GM12891 (cell line): ENCODE results near the gene RAB6A.

Experiments used
- PAX5 ChIP-seq: IDR thresholded peaks from 2 replicates; pipeline ENCODE4 v1.6.1; 2011; ENCODE audit warnings: low read length, moderate library complexity, mild to moderate bottlenecking; ENCODE audit not compliant: insufficient read depth, severe bottlenecking
- POLR2A ChIP-seq: IDR thresholded peaks from 2 replicates; pipeline ENCODE4 v1.6.1; 2011; ENCODE audit warnings: low read depth, low read length, control low read depth
- POLR2AphosphoS5 ChIP-seq: IDR thresholded peaks from 2 replicates; pipeline ENCODE4 v1.6.1; 2011; ENCODE audit warnings: low read depth, low read length, control low read depth
- SPI1 ChIP-seq: IDR thresholded peaks from 2 replicates; pipeline ENCODE4 v1.6.1; 2011; ENCODE audit warnings: low read depth, low read length, control low read depth
- TAF1 ChIP-seq: IDR thresholded peaks from 2 replicates; pipeline ENCODE4 v1.6.1; 2011; ENCODE audit warnings: low read depth, low read length, control low read depth

- TF ChIP-seq POLR2AphosphoS5: peak; percentile 86
- peak; percentile 56 for TF ChIP-seq POLR2A
- no peak for TF ChIP-seq PAX5
- TF ChIP-seq TAF1: peak; percentile 69; the same call in 1 of the 2 replicates
- no peak for TF ChIP-seq SPI1
These were observed 18.4 kb upstream of the RAB6A start for GRCh38 chr11:73779084-73779902.
